Epidermal melanocyte (primary cell): ENCODE measurements around the gene PEAK1.
"Not testable (repeated sequence)": the region's sequence is repeated elsewhere in the genome, so short reads cannot be mapped to it uniquely, and the experiment has no call there.

Experiments used
- DNase-seq: peaks from one replicate; pipeline ENCODE4 v3.0.0; 2011; ENCODE audit warnings: low spot score; ENCODE audit not compliant: insufficient read length

PEAK1 gene

DNA sequence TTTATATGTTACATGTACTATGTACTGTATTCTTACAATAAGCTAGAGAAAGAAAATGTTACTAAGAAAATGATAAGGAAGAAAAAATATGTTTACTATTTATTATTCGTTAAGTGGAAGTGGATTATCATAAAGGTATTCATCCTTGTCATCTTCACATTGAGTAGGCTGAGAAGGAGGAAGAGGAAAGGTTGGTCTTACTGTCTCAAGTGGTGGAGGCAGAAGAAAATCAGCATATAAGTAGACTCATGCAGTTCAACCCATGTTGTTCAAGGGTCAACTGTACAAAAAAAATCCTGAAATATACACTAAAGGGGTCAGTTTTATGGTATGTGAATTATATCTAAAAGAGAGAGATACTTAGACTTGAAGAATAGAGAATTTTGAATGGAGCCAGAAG is 6.5 kb upstream of the PEAK1 start:
- DNase-seq, result no peak

DNA sequence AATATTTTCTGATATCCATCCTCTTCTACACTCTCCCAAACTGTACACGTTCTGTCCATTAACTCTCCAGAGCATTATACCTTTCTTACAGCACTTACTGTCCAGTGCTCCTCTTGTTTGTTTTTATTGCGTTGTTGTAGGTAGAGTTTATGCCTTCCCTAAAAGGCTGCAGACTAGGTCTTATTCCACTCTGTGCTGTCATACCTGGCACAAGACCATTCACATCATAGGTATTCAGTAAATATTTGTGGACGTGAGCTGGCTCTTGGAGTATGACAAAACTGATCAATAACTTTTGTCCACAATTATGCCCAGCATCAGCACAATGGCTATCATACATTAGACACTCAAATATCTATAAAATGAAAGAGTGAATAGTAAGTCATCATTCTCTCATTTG is 5.2 kb upstream of the PEAK1 start:
- DNase-seq, result no peak

DNA sequence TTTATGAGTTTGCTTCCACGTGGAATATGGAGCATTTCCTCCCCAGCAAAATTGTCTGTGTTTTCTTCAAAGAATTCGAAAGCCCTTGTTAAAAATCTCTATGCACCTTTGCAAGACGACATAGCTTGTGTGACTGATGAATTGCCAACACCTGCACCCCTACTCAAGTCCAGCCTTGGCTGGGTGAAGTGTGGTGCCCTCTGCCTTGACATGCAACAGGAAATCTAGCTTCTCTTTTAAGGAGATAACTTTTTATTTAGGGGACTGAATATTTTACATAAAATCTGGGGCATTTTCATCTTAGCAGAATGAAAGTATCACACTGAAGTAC is 1.4 kb upstream of the PEAK1 start:
- no peak for DNase-seq

DNA sequence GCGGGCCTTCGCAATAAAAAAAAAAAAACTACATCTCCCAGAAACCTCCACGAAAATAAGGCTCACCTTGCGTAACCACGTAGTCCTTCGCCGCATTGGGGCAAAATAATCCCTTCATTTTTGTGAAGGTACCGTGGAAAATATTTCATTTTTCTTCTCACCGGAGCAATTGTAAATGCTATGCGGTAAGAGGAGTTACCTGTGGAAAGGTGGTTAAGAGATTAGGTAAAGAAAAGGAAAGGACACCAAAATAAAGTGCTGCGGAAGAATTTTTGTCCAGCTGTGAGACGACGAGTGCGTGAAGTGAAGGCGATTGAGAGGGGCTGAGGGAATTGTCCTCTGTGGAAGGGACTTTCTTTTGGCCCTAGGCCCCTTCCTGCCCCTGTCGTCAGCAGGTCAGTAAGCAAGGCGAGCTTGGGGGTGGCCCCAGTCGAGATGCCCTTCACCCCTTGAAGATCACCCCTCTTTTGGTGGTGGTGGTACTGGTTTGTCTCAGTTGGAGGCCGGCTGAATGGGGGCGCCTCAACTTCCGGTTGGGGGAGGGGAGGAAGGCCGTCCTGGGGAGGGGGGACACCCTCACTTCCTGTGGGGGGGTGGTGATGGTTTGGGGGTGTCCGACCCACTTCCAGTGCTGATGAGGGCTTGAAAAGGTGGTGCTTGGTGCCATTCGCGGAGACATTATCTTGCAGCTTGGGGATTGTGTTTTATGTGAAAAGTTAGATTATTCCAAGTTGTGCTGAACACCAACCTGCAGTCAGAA is 886 bp upstream of the PEAK1 start, which contains the start of gene HMG20A:
Gene HMG20A (plus strand): TSS at position 279 of the 760 bp plus-strand sequence. CDS start 37,520 bp downstream, outside the sequence.
- peak; percentile 43 for DNase-seq

DNA sequence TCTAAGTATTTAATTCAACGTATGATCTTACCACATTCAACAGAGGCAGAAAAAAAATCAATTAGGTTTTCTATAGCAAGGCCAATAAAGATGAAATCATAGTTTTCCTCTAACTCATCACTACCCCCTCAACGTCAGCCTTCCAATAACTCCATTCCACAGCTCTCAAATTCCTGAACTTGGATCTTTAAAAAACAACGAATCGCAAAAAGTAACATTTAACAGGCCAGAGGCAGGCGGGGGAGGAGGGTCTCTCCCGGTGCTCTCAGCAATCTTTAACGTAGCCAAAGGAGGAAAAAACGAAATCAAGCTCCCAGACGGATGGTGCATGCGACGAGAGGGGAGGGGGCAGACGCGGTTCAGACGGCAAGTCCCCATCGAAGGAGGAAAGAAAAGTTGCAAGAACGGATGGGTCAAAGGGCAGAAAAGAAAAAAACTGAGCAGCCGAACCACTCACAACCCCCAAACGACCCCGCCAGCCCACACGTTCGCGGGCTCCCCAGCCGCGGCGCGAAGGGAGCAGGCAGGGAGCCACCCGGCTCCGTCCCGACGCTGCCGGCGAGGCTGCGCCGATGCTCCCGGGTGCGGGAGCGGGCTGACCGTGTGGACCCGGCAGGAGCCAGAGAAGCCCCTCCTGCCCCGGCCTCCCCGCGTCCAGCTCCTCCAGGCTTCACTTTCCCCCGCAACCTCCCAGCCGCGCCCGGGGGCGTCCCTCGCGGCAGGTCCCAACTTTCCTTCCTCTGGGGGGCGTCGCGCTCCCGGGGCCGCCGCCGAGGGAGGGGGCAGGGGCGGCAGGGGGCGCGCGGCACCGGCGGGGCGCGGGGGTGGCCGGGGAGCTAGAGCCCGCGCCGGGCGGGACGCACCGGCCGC is 703 bp downstream of the PEAK1 start:
- peak; percentile 24 for DNase-seq

DNA sequence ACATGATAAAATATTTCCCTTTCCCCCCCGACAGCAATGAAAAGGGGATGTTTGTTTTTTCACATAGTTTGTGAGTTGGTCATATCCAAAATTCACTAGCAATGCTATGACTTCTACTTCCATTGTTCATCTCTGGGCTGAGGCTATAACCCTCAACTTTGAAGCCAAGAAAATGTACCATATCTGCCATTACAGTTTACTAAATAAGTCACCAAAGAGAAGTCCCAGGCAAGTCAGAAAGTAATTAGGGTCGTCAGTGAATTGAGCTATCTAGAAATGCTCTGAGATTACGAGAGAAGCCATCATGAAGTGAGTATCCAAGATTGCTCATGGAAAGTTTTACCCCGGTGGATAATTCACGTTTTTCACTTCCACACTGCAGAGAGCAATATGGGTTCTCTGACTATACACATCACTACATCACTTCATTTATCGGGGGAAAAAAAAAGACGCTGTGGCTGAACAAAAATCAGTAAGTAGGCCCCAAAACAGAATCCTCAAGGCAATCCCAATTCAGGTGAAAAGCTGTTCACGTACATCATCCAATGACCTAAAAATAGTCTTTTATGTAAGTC is 1.4 kb downstream of the PEAK1 start:
- no peak for DNase-seq

DNA sequence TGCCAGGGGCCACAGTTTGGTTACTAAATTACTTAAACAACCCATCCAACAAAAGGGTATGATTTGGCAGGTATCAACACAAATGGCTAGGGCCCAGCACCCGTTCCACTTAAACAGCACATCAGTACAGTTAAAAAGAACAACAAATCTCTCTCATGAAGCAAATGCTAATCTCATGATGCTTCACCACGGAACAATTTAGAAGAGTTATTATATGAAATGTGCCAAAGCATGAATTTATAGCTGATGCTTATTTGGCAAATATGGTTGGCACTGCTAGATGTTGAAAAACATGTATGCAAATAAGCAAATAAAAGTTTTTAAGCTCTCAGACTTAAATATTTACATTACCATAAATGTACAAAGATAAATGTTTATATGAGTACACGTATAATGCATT is 2.3 kb downstream of the PEAK1 start:
- DNase-seq, result no peak

DNA sequence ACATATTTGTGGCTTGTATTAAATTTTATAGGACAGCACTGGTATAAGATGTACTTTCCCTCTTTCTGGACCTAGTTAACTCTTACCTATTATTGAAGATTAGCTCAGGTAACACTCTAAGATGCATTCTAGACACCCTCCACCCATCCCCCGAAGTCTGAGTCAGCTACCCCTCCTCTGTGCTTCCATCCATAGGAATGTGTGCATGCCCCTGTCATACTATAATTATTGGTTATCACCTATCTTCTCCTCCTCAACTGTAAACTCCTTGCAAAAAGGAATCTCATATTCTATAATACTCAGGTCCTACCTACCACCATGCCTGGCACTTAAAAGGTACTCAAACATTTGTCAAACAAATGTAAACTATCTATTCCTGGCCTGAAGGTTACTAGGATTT is 3.0 kb downstream of the PEAK1 start:
- no peak for DNase-seq

DNA sequence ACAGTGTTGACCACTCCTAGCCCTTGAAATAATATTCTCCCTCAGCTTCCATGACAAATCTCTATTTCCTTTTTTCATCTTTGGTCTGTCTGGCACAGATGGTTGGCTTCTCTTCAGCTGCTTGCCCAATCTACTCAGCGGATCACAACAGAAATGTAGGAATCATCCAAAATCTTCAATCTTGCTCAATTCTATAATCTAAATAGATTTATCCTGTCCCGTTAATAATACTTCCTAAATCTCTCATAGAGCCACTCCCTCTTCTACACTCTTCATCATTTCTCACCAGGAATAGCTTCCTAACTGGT is 3.8 kb downstream of the PEAK1 start:
- DNase-seq, result no peak

DNA sequence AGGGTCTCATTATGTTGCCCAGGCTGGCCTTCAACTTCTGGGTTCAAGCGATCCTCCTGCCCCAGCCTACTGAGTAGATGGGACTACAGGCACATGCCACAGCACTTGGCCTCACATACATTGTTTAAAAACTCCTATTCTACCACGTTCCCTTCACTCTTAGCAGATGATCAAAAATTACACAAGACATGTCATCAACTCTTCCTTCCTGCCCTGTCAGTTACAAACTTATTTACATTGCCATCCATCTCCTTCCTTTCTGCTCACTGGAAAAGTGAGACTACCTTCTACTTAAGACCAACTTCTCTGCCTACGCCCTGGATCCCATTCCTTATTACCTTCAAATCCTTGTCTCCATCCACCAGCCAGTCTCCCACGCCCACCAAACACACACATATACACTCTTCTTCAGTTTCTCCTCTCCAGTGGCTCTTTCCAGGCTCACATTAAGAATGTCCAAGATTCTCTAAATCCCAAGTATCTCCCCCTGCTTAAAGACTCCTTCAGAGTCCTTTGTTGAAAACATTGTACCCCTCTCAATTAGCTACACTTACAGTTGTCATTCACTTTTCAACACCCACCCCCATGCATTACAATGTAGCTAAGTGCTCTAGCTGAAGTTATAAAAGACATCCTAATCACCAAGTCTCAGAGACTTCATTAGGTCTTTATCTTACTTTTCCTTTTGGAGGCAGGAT is 4.3 kb downstream of the PEAK1 start:
- no peak for DNase-seq

DNA sequence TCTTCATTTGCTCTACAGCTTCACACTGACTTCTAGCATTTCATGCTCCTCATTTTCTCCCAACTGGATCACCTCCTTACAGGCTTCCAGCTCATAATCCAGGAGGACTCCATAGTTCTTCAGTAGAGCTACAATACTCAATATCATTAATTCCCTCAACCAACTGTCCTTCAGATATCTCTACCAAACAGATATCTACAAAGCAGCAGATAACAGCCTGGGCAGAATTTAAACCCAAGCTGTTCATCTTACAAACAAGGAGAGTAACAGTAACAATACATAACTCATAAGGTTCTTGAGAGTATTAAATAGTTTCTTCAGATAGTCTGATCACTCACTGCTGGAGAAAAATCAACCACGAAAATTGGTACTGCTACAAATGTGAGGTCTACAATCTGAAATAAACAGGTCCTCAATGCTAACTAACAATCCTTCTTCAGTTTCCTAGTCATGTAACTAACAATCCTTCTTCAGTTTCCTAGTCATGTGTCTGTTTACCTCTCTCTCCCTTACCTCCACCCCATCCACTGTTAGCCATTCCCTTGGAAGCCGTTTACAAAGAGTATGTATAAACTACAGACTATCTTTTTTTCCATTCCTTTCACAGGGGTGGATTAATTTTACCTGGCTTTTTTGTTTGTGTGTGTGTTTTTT is 5.0 kb downstream of the PEAK1 start:
- DNase-seq, result no peak

DNA sequence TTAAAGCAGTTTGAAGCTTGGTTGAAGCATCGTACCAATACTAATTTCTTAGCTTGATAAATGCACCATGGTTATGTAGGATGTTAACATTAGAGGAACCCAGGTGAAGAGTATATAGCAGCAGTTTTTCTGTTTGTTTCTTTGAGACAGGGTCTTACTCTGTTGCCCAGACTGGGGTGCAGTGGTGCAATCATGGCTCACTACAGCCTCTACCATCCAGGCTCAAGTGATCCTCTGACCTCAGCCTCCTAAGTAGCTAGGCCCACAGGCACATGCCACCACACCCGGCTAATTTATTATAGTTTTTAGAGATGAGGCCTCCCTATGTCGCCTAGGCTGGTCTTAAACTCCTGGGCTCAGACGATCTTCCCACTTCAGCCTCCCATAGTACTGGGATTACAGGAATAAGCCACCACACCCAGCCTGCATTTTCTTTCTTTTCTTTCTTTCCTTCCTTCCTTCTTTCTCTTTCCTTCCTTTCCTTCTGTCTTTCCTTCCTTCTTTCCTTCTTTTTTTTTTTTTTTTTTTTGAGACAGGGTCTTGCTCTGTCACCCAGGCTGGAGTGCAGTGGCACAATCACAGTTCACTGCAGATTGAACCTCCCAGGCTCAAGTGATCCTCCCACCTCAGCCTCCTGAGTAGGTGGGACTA is 6.1 kb downstream of the PEAK1 start:
- no peak for DNase-seq

DNA sequence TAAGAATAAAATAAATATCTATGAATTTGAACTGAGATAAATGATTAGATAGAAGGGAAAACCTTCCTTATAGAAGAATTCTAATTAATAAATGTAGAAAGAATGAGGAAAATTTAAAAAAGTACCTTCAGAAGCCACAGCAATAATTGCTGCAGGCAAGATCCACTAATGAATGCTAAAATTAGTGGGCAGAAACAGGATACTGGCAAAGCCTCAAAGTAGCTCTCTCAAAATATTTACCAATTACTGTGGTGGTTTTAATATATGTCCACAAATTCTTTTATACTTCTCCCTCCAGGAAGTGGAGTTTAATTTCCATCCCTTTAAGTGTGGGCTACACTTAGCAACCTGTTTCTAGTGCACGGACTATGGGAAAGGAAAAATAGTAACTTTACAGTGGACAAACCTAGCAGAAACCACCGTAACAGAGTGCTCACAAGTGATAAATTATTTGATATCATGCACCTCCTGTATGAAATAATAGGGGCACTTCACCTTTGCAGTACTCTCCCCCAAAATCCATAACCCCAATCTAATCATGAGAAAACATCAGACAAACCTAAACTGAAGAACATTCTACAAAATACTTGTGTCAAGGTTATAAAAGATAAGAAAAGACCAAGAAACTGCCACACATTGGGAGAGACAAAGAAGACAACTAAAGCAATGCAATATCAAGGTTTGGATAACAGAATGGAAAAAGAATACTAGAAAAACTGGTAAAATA is 6.8 kb downstream of the PEAK1 start:
- DNase-seq, result no peak

DNA sequence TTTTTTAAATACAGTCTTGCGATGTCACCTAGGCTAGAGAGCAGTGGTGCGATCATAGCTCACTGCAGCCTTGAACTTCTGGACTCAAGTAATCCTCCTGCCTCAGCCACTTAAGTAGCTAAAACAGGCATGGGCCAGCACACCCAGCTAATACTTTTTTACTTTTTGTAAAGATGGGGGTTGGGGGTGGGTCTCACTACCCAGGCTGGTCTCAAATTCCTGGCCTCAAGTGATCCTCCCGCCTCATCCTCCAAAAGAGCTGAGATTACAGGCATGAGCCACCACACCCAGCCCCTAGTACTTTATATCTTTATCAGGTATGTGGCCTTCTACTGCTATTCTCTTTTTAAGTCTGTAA is 8.3 kb downstream of the PEAK1 start:
- no peak for DNase-seq

DNA sequence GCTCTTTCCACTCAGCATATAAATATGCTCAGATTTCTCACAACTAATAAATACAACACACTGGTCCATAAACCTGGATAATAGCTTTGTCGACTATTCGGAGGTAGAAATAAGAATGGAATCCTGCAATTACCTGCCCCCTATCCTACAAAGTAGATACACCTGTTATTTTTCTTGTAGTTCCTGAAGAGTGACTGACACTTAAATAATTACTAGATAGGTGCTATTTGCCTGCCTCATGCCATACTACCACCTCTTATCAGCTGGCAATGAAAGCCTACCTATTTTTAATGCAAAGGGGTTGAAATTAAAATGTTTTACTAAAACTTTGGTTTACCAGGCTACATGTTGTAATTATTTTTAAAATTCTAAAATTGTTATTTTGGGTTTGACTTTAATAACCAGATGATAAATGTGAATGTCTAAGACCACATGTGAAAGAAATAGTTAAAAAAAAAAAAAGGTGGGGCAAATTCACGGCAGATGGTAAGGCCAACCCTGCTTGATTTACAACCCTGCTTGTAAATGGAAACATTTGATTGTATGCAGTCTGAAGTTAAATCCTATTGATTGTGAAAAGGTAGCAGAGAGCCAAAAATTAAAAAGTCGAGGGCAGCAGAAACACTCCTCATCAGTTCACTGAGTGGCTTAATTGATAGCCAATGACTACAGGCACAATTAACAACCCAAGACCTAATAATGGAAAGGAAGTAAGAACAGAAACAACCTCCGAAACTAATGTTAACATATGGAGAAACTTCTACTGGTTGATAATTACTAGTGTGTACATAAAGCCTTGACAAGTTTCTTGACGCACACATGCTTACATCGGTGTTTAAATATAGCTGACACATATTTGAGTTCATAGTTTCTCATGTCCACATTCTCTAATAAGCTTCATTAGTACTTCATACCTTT is 8.9 kb downstream of the PEAK1 start:
- no peak for DNase-seq

DNA sequence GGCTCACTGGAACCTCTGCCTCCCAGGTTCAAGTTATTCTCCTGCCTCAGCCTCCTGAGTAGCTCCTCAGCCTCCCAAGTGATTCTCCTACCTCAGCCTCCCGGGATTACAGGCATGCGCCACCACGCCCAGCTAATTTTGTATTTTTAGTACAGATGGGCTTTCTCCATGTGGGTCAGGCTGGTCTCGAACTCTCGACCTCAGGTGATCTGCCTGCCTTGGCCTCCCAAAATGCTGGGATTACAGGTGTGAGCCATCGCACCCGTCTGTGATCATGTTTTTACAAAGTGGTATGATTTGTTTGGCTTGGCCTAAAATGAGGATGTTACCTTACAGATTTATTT is 9.8 kb downstream of the PEAK1 start:
- not testable (repeated sequence) for DNase-seq

DNA sequence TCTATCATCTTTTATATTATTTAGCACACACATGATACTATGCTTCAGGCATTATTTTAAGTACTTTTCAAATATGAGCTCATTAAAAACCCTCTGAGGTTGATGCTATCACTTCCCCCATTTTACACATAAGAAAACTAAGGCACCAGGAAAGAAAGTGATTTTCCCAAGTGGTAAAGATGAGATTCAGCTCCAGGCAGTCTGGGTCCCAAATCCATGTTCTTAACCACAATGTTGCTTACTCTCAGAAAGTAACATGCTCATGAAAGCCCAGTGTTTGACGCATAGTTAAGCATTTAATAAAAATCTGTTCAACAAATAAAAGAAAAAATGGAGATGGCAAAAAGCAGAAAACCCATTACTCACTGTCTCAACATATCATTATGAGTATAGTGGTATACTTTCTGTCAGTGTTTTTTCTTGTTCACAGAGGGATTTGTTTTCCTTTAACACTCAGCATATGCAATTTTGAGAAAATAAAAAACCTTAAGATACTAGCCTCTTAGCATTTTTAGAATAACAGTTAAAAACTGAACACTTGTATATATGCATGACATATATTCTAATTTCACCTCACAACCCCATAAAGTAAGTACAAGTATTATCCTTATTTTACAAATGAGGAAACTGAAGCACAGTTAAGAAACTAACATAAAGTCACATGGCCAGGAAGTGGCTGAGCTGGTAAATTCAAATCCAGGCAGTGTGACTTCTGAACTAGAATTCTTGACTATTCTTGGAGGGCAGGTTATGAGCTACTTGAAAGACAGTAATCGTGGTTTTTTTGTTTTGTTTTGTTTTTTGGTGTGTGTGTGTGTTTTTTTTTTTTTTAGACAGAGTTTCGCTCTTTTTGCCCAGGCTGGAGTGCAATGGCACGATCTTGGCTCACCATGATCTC is 10.4 kb downstream of the PEAK1 start:
- DNase-seq, result no peak

DNA sequence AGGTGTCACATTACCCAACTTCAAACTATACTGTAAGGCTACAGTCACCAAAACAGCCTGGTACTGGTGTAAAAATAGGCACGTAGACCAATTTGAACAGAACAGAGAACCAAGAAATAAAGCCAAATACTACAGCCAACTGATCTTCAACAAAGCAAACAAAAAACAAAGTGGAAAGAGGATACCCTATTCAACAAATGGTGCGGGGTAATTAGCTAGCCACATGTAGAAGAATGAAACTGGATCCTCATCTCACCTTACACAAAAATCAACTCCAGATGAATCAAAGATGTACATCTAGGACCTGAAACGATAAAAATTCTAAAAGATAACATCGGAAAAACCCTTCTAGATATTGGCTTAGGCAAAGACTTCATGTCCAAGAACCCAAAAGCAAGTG is 13.1 kb downstream of the PEAK1 start:
- no peak for DNase-seq
